Superior temporal gyrus (tissue), 1 donor: ENCODE results near the gene RASGEF1C.

Experiments used
- DNase-seq: peaks from one replicate; pipeline ENCODE4 v3.0.0-alpha.2; 2016; ENCODE audit errors: extremely low spot score

The RASGEF1C gene

DNA sequence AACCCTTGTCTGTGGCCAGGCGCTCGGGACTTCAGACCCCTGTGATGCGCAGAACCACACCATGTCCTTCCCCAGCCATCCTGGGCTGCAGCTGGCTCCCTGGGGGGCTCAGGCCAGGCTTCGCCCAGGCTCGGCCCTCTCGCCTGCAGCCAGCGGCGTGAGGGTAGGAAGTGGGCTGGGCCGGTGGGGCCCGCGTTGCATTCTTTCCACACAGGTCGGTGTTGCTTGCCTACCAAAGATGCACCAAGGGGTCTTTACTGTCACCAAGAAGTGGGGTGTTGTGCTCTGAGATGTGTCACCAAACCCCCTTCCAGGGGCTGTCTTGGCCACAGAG lies 89.1 kb downstream of the RASGEF1C start:
- DNase-seq: no peak

DNA sequence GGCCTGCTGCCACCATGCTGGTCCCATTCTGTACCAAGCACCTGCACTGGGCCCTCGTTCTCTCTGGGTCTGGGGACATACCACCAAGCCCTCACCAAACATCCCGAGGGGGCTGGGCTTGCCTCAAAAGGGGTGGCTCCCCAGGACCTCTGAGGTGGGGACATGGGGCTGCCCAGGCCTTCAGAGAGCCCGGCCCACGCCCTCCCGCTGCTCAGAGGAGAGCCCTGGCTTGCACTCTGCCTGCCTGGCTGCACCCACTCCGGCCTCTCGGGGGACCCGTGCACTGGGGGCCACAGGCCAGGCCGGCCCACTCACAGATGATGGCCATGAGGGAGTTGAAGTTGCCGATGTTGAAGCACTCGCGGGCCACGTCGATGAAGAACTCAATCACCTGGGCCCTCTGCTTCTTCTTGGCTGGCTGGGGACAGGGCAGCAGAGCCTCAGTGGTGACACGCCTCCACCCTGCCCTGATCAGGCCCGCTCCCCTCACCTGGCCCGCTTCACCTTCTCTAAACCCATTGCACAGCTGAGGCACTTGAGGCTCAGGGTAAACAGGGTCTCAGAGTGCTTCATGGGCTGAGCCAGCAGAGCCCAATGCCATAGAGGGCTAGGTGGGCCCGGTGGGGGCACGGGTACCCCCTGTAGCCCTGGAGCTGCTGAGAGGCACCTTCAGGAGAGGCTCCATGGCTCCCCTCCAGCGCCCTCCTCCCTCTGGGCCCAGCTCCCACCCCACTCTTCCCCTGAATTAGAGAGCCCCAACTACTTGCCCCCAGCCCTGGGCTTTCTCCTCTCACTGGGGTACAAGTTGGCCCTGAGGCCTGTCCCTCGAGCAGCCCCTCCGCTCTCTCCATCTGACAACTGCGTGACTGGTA lies 89.7 kb downstream of the RASGEF1C start:
- DNase-seq: no peak

DNA sequence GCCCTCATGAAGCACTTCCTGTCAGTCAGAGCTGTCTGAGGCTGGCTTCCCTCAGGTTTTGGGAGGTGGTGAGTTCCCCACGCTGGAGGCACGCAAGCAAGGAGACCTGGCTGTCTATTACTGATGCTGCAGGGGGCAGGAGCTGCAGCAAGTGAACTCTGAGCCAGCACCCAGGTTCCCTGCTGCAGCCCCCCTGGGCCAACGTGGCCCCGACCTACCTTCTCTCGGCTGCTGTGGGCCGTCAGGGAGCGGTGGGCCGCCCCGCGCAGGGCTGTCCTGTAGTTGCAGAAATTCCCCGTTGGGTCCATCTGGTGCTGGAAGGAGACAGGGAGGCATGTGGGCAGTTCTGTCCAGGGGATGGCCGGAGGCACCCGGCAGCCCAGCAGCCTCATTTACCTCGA lies 90.6 kb downstream of the RASGEF1C start:
- DNase-seq: no peak

DNA sequence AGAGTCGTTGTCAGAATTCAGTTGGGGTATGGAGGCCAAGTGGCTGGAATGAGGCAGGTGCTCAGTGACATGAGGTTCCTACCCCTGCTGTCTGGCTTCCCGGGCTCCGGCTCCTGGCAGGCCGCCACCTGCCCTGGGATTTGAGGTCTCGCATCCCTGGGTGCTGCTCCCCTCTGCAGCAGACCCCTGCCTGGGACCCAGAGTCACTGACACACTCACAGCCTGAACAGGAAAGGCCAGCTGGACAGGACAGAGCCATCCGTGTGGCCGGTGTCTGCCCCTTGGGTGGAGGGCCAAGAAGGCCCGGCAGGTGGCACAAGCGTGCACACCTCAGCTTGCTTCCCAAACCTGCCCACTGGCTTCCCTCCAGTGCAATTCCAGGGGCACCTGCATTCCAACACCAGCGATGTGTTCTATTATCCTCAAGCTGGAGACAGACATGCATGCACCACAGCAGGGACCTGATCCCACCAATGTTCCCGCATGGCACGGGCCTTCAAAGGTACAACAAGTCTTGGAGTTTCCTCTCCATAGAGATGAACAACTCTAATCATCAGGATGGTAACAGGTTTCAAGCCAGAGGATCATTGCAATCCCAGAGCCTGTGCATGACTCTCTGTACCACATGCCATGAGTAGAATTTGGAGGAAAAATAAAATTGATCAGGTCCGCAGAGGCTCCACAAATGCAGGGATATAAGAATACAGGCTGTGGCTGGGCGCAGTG lies 91.8 kb downstream of the RASGEF1C start:
- DNase-seq: no peak

DNA sequence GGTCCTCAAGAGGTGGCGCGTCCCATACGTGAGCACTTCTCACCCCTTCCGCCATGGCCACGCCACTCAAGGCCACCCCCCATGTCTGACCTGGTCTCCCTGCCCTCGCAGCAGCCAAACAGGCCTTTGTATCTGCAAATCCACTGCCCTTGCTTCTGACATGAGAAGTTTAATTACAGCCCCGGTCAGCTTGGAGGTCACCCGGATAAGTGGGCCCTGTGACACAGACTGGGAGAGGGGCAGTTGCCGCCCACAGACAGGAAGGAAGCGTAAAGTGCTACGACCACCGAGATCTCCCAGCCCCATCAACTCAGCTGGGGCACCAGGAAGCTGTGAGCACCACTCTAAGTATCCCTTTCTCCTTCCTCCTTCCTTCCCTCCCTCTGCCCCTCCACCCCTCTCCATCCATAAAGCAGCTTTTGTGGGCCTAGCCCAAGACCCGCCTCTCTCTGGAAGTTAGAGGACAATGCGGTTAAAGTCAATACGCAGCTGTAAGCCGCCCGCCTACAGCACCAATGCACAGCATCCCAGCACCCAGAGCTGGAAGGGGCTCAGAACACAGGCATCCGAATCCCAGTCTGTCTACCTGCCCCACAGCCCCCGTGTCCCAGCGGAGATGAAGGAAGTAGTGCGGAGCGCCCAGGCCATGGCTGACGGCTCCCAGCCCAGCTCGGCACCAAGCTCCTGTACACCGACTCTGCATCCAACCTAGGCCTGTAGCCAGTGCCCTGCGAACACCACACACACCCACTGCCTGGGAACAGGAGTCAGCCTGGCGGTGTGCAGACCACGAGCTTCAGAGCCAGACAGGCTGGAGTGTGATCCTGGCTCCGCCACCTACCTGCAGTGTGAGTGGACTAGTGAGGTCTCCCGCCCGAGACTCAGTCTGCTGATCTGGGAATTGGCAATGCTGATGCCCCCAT lies 92.7 kb downstream of the RASGEF1C start:
- DNase-seq: no peak

DNA sequence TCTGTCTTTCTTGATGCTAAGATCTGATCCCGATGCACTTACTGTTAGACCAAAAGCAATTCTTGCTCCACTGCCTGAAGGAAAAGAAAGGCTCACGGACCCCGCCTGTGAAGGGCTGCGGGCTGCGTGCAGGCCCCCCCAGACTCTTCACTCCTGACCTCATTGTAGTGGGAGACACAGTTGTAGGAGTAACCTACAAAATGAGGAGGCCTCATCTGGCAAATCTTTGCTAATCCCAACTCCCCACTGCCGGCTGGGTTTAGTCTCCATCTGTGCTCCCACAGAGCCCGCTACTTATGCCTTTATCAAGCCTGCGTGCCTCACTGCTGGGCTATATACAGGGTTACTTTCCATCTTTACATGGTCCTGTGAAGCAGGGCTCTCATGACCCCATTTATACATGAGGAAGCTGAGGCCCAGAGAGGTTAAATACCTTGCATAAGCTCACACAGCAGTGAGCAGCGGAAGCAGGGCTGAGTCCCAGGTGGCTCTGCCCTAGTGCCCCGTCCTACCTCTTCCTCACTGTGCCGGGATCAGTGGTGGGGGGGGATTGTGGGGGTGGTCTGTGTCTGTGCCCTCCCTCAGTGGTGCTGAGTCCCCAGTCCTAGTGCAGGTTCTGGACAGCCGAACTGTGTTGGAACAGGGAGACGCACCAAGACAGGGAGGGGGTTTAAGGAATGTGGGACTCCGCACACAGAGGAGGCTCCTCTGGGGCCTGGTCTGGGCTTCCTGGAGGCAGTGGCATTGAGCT lies 93.5 kb downstream of the RASGEF1C start:
- no peak for DNase-seq

DNA sequence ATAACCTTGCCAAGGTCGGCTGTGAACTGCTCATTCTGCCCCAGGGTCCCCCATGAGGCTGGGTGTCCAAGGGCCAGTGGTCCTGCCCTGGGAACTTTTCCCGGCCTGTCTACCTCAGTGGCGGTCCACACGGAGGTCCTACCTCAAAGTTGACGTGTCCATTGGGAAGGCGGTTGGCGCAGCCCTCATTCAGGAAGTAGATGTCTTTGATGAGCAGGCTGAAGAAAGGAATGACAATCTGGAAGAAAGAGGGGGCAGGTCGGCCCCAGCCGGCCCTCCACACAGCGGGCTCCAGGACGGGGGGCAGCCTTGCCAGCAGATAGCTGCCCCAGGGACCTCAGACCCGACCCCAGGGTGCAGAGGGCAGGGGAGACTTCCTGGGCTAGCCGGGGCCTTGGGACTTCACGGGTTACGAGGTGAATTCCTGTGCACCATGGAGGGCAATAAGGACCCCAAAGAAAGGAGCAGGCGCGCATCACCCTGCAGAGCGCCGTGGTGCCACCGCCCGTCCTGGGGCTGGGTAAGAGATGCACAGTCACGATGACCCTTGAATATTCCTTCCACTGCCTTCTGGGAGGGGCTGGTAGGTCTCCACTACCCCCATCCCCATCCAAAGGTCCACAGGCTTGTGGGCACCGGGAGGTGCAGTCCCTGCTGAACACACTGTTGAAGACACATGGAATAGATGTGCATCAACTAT lies 94.6 kb downstream of the RASGEF1C start:
- no peak for DNase-seq

DNA sequence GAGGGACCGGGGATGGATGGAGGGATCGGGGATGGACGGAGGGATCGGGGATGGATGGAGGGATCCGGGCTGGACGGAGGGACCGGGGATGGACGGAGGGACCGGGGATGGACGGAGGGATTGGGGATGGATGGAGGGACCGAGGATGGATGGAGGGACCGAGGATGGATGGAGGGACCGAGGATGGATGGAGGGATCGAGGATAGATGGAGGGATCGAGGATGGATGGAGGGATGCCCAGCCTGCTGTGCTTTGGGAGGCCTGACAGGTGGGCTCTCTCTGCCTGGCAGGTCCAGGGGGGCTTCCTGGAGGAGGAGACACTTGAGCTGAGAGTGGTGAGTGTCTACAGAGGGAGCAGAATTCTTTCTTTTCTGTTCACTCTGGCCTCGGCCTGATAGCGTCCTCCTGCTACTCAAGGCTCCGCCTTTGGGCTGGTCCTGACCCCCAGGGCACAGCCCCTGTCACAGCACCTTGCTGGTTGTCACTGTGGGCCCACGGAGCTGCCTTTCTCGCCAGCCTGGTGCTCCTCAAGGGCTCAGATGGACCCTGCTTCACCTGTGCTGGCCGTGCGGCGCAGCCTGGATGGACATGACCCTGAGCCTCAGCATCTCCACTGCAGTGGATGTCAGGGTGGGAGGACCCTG lies 95.2 kb downstream of the RASGEF1C start:
- DNase-seq: no peak

DNA sequence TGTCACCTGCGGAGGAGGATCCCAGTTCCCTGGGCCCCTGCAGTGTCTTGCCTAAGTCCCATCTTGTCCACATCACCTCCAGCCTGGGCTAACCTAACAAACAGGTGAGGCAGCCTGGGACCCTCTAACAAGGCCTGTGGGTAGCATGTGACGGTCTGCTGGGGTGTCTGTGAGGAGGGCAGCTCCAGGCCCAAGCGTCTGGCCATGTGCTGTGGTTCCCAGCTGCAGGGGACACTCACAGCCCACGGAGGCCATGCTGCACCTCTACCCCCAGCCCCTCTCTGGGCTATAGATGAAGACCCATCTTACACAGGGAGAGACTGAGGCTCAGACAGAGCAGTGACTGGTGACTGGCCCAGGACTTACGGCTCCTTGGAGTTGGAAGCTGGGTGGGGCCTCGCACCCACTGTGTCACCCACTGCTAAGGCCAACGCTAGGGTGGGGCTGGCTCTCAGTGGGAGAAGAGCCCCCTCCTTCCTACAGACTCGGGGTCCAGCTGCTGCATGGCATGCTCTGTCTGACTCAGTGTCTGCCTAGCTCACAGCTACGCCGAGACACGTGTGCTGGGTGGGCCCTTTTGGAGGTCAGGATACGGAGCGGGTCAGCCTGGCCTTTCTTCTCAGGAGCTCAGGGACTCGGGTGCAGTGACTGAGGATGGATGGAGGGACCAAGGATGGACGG lies 96.7 kb downstream of the RASGEF1C start:
- no peak for DNase-seq

DNA sequence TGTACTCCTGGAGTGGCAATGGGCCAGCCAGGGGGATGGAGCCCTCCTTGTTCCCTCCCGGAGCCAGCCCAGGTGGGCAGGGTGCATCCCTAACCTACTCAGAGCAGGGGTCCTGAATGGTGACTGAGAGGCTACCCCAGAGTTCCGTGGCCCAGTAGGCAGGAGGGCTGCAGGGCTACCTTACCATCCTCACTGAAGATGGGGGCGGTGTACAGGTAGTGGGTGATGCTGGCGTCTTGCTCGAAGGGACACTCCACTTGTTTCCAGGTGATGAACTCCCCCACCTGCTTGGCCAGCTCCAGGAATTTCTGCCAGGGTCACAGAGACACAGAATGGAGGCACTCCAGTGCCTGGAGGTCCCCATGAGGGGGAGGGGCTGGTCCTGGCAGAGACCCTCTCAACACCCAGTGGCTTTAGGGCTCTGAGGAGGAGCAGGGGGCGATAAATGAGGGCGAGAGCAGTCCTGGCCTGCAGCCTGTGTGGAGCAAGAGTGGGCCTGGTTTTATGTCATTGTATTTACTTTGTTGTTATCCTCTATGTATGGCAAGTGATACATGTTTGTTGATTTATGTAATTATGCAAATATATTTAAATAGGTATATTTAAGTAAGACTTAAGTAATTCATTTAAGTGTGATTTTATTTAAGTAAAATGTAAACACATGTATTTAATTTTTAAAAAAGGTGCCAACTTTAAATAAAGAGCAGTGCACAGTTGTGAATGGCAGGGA lies 97.6 kb downstream of the RASGEF1C start:
- no peak for DNase-seq

DNA sequence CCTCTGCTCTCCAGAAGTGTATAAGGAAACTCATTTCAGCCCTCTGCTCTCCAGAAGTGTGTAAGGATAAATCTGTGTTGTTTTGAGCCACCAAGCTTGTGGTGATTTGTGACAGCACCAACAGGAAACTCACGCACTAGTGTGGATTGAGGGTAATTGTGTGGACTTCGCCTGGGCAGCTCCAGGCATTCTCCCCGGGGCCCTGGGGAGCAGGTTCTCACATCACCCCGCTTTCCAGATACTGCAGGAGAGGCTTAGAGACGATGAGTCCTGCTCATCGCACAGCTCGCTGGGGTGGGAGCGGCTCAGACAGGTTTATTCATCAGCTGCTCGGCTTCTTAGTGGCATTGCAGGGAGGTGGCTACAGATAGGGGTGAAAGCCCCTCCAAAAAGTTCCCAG lies 99.1 kb downstream of the RASGEF1C start:
- DNase-seq: no peak

DNA sequence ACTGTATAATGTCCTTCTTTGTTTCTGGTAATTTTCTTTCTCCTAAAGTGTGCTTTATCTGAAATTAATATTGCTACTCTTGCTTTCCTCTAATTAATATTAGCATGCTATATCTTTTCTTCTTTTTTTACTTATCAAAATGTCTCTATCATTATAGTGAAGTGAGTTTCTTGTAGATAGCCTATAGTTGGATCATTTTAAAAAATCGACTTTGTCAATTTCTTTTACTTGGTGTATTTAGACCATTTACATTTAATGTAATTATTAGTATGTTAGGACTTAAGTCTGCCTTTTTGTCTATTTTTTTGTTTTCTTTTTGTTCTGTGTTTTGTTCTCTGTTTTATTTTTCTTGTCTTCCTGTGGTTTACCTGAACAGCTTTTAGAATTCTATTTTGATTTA lies 102.0 kb downstream of the RASGEF1C start:
- no peak for DNase-seq

DNA sequence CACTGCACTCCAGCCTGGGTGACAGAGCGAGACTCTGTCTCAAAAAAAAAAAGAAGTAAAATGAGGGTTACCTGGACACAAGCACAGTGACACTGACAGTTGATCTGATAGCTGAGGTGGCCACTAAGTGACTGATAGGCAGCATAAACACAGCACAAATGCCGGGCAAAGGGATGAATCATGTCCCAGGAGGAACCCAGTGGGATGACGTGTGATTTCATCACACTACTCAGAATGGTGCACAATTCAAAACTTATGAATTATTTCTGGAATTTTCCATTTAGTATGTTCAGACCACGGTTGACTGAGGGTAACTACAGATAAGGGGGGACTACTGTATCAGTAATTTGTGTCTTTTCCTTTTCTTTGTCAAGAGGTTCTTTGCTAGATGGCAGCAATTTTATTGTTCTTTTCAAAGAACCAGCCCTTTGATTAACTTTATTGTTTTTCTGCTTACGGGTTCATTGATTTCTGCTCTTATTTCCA lies 103.1 kb downstream of the RASGEF1C start:
- DNase-seq: no peak

DNA sequence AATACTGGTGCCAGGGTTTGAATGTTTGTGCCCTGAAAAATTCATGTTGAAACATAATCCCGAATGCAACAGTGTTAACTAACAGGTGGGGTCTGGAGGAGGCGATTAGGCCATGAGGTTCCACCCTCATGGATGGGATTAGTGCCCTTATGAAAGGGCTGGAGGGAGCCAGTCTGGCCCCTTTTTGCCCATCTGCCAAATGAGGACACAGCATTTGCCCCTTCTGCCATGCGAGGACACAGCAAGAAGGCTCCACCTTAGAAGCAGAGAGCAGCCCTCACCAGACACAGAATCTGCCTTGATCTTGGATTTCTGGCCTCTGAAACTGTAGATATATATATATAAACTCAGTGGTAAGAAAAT lies 104.9 kb downstream of the RASGEF1C start:
- no peak for DNase-seq

DNA sequence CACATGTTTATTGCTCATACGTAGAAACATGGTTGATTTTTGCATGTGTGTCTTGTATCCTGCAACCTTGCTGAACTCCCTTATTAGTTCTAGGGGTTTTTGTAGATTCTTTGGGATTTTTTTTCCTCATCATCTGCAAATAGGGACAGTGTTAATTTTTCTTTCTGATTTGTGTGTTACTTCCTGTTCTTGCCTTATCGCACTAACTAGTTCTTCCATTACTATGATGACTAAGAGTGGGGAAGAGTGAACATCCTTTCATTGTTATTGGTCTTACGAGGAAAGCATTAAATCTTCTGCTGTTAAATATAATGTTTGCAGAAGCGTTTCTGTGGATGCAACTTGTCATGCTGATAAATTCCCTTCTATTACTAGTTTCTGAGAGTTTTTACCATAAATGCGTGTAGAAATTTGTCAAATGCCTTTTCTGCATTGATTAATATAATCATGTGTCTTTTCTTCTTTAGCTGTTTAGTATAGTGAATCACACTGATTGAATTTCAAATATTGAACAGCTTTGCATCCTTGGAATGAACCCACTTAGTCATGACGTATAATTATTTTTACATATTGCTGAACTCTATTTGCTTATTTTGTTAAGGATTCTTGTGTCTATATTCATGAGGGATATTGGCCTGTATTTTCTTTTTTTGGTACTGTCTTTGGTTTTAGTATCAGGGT lies 105.4 kb downstream of the RASGEF1C start:
- DNase-seq: no peak

DNA sequence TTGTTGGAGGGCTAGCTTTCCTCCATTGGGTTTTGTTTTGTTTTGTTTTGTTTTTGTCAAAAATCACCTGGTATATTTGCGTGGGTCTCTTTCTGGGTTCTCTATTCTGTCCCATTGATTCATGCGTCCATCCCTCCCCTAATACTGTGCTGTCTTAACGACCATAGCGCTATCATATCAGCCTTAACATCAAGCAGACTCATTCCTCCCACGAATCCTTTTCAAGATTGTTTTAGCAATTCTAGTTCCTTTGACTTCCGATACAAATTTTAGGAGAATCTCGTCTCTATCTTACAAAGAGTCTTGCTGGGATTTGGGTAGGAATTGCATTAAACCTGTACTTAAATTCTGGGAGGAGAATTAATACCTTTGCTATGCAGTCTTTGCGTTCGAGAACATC lies 106.4 kb downstream of the RASGEF1C start:
- no peak for DNase-seq

DNA sequence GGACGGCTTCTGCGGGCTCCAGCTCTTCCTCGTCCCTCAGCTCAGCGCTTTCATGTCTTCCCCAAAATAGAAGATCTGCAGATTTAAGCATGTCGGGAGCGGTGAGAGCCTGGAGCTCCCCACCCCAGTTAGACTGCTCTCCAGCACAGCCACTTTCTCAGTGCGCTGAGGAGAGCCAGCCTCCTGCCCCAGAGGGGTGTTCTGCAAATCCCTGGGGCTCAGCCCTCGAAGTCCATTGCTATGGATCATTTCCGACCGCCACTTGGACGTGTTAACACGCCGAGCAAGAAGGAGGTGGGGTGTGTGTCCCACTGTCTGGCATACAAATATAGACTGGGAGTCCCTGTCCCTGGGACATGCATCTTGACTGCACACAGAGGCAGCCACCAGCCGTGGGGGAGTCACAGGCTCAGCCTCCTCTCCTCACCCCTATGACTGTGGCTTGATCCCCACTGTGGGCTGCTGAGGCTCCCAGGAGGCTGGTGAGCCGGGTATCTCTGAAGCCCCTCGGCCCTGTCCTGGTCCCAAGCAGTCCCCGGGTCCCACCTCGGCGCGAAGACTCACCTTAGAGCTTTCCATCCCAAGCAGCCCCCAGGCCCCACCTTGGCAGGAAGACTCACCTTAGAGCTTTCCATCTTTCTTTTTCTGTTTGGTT lies 107.4 kb downstream of the RASGEF1C start:
- no peak for DNase-seq
